OCI-LY7 (cell line): ENCODE results near the gene VAMP8. TPM values are rescaled to one million over a fixed set of nuclear protein-coding genes. Genes with fewer than 3 reads are reported as not detected.

ENCODE experiments used
- BruUV-seq: library from RNA; stranded (reverse); fragments of 400-500 nt; replicated peaks from 2 replicates; lab custom pipeline; 2021; lab: Mats Ljungman, UMichigan
- CTCF ChIA-PET: fragments of 300-600 bp; sonication (Branson Sonifier 250); formaldehyde crosslinking; loops from one replicate; lab custom pipeline; 2022; ENCODE audit warnings: antibody characterized with exemption; ENCODE audit not compliant: unreplicated experiment; lab: Charles Lee
- POLR2A ChIA-PET: fragments of 300-600 bp; sonication (Branson Sonifier 250); formaldehyde crosslinking; loops from one replicate; lab custom pipeline; 2022; ENCODE audit warnings: antibody characterized with exemption; lab: Charles Lee
- DNase-seq: peaks from one replicate; pipeline ENCODE4 v3.0.0-alpha.2; 2015; ENCODE audit warnings: low spot score
- H2AFZ ChIP-seq: fragments of 200-600 bp; sonication (generic), shearing (Covaris generic); 2 replicates; pipeline ENCODE4 v1.6.1; 2014; ENCODE audit warnings: mild to moderate bottlenecking, antibody characterized with exemption, low read length, moderate library complexity
- H3K27ac ChIP-seq: fragments of 200-600 bp; sonication (generic); 2 replicates; pipeline ENCODE4 v1.5.1; 2014; ENCODE audit warnings: mixed run types, low read depth, mild to moderate bottlenecking, moderate library complexity, low read length, inconsistent platforms; ENCODE audit not compliant: poor library complexity, severe bottlenecking
- H3K36me3 ChIP-seq: fragments of 200-600 bp; sonication (generic); 2 replicates; pipeline ENCODE4 v1.6.1; 2014; ENCODE audit warnings: mild to moderate bottlenecking, antibody characterized with exemption, low read length, moderate library complexity, mixed read lengths; ENCODE audit not compliant: insufficient read depth
- H3K4me1 ChIP-seq: fragments of 200-600 bp; sonication (generic); 2 replicates; pipeline ENCODE4 v1.5.1; 2014; ENCODE audit warnings: mild to moderate bottlenecking, low read length; ENCODE audit not compliant: insufficient read depth, poor library complexity, severe bottlenecking
- H3K4me2 ChIP-seq: fragments of 200-600 bp; sonication (generic); 2 replicates; pipeline ENCODE4 v1.6.1; 2014; ENCODE audit warnings: mild to moderate bottlenecking, low read length
- H3K4me3 ChIP-seq: fragments of 200-600 bp; sonication (generic); 2 replicates; pipeline ENCODE4 v1.5.1; 2014; ENCODE audit warnings: mild to moderate bottlenecking, low read depth, low read length; ENCODE audit not compliant: poor library complexity, severe bottlenecking
- H3K79me2 ChIP-seq: fragments of 200-600 bp; sonication (generic); 2 replicates; pipeline ENCODE4 v1.6.1; 2016; ENCODE audit warnings: low read depth, mild to moderate bottlenecking, low read length, moderate library complexity, mixed read lengths; ENCODE audit not compliant: insufficient read depth
- H3K9me2 ChIP-seq: fragments of 200-600 bp; sonication (generic); 2 replicates; pipeline ENCODE4 v1.6.1; 2016; ENCODE audit warnings: mild to moderate bottlenecking, low read length, mixed read lengths; ENCODE audit not compliant: insufficient read depth
- H3K9me3 ChIP-seq: fragments of 200-600 bp; sonication (generic); 2 replicates; pipeline ENCODE4 v1.6.1; 2014; ENCODE audit warnings: mild to moderate bottlenecking, mixed run types, low read length, mixed read lengths
- H4K20me1 ChIP-seq: fragments of 200-600 bp; sonication (generic); 2 replicates; pipeline ENCODE4 v1.6.1; 2014; ENCODE audit warnings: mild to moderate bottlenecking, antibody characterized with exemption, low read length, moderate library complexity, mixed read lengths; ENCODE audit not compliant: insufficient read depth
- EZH2phosphoT487 ChIP-seq: fragments of 200-600 bp; sonication (generic); IDR thresholded peaks from 2 replicates; pipeline ENCODE4 v1.6.1; 2018; ENCODE audit warnings: low read depth, borderline replicate concordance, mild to moderate bottlenecking, mixed run types, antibody characterized with exemption, low read length, moderate library complexity, mixed read lengths
- intact Hi-C: fragments of 100-400 bp; cut with micrococcal nuclease; formaldehyde crosslinking; loops from one replicate; pipeline ENCODE4 v1.10.0; 2022; ENCODE audit not compliant: unreplicated experiment
- total RNA-seq, 2 experiments: library from RNA; depleted of rRNA in 1 of 2; stranded (reverse); fragments of >200 nt in 1 of 2; shearing (Covaris generic) in 1 of 2; gene quantifications; 2 replicates each; pipeline ENCODE4 v1.2.3, GENCODE V29; 2014 to 2022
- TF ChIP-seq, protein P1 (sequence below): fragments of 200-600 bp; sonication (generic); conservative IDR thresholded peaks from 2 replicates; pipeline ENCODE4 v1.5.1; 2014; ENCODE audit warnings: mild to moderate bottlenecking, antibody characterized with exemption, low read length, moderate library complexity, mixed read lengths

Gene VAMP8
- total RNA-seq, 2 experiments from 2014 or later = 112 to 152 TPM

DNA sequence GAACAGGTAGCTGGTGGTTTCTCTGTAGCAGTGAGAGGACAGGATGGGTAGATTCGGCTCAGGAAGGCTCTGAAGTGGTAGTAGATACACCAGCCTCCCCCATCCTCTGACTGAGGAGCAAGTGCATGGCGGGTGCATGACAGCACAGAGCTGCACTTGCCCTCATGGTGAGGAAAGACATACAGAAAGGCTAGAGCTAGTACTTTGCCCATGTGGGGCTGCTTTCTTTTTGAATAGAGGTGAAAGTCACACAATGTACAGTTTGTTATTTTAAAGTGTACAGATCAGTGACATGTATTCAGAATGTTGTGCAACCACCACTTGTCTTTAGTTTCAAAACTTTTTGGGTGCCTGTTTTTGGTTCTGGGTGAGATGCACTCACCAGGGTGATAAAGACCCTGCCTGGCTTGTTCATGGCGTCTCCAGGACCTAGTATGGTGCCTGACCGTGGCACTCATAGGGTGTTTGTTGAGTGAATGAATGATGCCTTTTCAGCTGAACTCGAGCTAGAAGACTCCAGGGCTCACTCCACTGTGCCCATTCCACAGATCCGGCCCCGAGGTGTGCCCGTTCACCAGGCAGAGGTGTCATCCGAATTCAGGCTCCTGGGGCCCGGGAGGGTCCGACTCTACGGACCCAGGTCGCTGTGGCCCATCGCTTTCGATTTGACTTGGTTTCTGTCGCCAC lies 6.4 kb downstream of the VAMP8 start:
- Histone ChIP-seq H3K4me3 (no peak overlapping the region), H3K9me2 (no peaks in the 10 kb centered on the region), H3K36me3 (peaks cover 49% of the 10 kb centered on the region), H2AFZ (no peak overlapping the region), H3K4me2 (no peak overlapping the region), H3K79me2 (peaks cover 16% of the 10 kb centered on the region; the same call in 1 of the 2 replicates), H3K4me1 (peaks cover 27% of the 10 kb centered on the region), H3K27ac (no peak overlapping the region), H3K9me3 (no peaks in the 10 kb centered on the region), H4K20me1 (no peaks in the 10 kb centered on the region)
- intact Hi-C loops = no loop called here
- no peak for DNase-seq
- CTCF ChIA-PET = no interaction called here
- no TSS peak for BruUV-seq
- TF ChIP-seq EZH2phosphoT487 = no peak
- TF ChIP-seq, protein P1, sequence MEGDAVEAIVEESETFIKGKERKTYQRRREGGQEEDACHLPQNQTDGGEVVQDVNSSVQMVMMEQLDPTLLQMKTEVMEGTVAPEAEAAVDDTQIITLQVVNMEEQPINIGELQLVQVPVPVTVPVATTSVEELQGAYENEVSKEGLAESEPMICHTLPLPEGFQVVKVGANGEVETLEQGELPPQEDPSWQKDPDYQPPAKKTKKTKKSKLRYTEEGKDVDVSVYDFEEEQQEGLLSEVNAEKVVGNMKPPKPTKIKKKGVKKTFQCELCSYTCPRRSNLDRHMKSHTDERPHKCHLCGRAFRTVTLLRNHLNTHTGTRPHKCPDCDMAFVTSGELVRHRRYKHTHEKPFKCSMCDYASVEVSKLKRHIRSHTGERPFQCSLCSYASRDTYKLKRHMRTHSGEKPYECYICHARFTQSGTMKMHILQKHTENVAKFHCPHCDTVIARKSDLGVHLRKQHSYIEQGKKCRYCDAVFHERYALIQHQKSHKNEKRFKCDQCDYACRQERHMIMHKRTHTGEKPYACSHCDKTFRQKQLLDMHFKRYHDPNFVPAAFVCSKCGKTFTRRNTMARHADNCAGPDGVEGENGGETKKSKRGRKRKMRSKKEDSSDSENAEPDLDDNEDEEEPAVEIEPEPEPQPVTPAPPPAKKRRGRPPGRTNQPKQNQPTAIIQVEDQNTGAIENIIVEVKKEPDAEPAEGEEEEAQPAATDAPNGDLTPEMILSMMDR = no peak
- POLR2A ChIA-PET = interaction anchor here (0.8 kb wide), 1 partner anchor 13 kb away, joined by 3 read pairs; no protein-coding TSS in a partner anchor

- Histone ChIP-seq H3K27ac (no peak within 1 kb of the TSS), H3K9me3 (no peaks in the 10 kb centered on the region), H4K20me1 (no peaks in the 10 kb centered on the region), H2AFZ (no peak within 1 kb of the TSS), H3K9me2 (no peaks in the 10 kb centered on the region), H3K4me2 (no peak within 1 kb of the TSS), H3K36me3 (peaks cover 45% of the 10 kb centered on the region), H3K4me3 (no peak within 1 kb of the TSS), H3K79me2 (peaks cover 10% of the 10 kb centered on the region; the same call in 1 of the 2 replicates), H3K4me1 (peaks cover 21% of the 10 kb centered on the region)
- DNase-seq = no peak
- TF ChIP-seq, protein P1 = no peak
- TF ChIP-seq EZH2phosphoT487 = no peak
- ChIA-PET POLR2A (no interaction called here), CTCF (no interaction called here)
- BruUV-seq = no TSS peak
- intact Hi-C loops = no loop called here
Observed at GRCh38 chr2:85584354-85584856, 7.0 kb downstream of the VAMP8 start, which contains the start of gene VAMP5. Gene VAMP5, plus strand, starts transcription at chr2:85584431. Its CDS starts 60 bp downstream, at chr2:85584491.
